Fibroblast of skin of right biceps (primary cell): ENCODE data around the gene LRP5.
A peak's percentile ranks its signal among the peaks of the same experiment; 100 is the strongest.
"Not testable (repeated sequence)": the region's sequence is repeated elsewhere in the genome, so short reads cannot be mapped to it uniquely, and the experiment has no call there.

Experiments used
- DNase-seq: peaks from one replicate; pipeline ENCODE4 v3.0.0-alpha.2; 2013

Gene LRP5

DNA sequence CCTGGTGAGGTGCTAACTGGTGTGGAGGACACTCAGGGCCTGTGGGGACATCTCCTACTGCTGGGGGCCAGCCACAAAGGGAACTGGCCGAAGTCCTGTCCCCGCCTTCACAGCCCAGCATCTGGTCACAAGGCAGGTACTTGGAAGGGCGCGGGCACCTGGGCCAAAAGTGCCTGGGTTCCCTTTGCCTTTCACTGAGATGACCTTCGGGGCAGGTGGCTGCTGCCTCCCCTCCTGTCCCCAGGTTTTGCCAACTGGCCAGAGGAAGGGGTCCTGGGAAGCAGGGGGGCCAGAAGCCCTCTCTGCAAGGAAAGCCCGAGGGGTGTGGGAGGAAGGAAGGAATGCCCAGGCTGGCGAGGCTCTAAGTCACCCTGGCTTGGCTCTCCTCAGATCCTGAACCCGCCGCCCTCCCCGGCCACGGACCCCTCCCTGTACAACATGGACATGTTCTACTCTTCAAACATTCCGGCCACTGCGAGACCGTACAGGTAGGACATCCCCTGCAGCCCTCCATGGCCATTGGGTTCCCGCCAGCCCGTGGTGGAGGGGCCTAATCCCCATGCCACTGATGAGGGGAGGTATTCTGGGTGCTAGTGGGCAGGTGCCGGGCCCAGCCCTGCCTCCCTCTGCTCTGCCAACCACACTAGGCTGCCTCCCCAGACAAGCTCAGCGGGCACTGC lies 133.8 kb downstream of the LRP5 start:
- no peak for DNase-seq

- DNase-seq: peak; percentile 66
Measured at GRCh38 chr11:68447015-68447801, 134.8 kb downstream of the LRP5 start.

DNA sequence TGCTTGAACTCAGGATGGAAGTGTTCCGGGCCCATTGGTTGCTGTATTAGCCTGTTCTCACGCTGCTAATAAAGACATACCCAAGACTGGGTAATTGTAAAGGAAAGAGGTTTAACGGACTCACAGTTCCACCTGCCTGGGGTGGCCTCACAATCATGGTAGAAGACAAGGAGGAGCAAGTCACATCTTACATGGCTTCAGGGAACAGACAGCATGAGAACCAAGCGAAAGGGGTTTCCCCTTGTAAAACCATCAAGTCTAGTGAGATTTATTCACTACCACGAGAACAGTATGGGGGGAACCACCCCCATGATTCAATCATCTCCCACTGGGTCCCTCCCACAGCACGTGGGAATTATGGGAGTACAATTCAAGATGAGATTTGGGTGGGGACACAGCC lies 135.5 kb downstream of the LRP5 start:
- not testable (repeated sequence) for DNase-seq

DNA sequence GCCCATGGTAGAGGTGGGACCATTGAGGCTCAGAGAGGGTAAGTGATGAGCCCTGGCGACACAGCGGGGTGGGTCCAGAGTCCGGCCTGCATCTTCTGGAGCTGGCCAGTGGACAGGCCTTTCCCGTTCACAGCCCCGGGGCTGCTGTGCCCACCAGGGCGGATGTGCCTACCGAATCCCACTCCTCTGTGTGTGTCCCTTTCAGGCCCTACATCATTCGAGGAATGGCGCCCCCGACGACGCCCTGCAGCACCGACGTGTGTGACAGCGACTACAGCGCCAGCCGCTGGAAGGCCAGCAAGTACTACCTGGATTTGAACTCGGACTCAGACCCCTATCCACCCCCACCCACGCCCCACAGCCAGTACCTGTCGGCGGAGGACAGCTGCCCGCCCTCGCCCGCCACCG lies 136.2 kb downstream of the LRP5 start:
- DNase-seq: no peak

GRCh38 chr11:68449951-68450350 lies 137.6 kb downstream of the LRP5 start:
- no peak for DNase-seq

DNA sequence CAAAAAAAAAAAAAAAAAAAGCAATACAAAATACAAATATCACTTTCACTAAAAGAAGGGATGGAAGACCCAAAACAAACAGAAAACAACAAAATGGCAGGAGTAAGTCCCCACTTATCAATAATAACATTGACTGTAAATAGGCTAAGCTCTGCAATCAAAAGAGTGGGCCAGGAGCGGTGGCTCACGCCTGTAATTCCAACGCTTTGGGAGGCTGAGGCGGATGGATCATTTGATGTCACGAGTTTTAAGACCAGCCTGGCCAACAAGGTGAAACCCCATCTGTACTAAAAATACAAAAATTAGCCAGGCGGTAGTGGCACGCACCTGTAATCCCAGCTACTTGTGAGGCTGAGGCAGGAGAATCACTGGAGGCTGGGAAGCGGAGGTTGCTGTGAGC lies 138.3 kb downstream of the LRP5 start:
- DNase-seq: no peak

GRCh38 chr11:68454767-68455166 lies 142.4 kb downstream of the LRP5 start:
- no peak for DNase-seq

GRCh38 chr11:68455485-68455884 lies 143.1 kb downstream of the LRP5 start:
- DNase-seq: no peak

GRCh38 chr11:68457216-68457897 lies 145.0 kb downstream of the LRP5 start:
- no peak for DNase-seq

- DNase-seq: no peak
Measured at GRCh38 chr11:68457898-68458249, 145.5 kb downstream of the LRP5 start.

DNA sequence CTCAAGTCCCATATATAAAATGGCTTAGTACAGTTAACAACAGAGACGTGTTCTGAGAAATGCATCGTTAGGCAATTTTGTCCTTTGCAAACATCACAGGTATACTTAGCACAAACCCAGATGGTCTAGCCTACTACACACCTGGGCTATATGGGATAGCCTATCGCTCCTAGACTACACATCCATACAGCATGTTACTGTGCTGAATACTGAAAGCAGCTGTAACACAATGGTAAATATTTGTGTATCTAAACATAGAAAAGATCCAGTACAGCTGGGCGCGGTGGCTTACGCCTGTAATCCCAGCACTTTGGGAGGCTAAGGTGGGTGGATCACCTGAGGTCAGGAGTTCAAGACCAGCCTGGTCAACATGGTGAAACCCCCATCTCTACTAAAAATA lies 145.9 kb downstream of the LRP5 start:
- not testable (repeated sequence) for DNase-seq

DNA sequence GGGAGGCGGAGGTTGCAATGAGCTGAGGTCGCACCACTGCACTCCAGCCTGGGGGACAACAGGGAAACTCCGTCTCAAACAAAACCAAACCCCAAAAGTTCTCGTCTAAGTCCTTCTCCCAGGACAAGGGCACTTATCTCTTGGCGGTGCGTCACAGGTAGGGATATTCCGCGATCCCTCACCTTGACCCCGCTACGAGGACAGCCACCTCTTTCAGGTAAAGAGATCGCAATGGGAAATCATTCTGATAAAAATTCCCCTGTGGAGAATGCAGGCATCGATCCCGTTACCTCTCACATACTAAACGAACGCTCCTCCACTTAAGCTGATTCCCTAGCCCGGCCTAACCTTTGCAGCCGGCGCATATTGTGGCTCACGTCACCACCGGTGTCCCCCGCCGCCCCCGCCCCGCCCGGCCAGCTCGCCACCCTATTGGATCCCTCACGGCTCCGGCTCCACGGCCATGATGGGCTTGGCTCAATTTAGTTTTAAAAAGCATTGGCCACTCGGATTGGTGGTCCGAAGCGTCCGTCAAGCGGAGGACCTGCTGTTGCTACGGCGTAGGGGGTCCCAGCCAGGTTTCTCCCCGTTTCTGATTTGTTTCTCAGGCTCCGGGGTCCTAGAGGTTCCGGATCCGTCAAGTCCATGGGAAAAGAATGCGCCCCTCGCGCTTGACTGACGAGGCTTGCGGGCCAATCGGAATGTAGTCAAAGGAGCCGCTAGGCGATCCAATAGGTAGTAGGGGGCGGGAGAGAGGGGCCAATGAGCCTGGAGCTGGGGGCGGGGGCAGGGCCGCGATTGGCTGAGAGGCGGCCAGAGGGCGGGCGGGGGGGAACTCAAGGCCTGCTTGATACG lies 147.7 kb downstream of the LRP5 start:
- peak; percentile 99 for DNase-seq

GRCh38 chr11:68460741-68461574 lies 148.6 kb downstream of the LRP5 start, which contains the start of gene PPP6R3:
PPP6R3 (plus strand) TSS chr11:68460752; CDS start chr11:68537665, 76,913 bp downstream.
- peak; percentile 41 for DNase-seq

GRCh38 chr11:68461575-68461917 lies 149.2 kb downstream of the LRP5 start:
- DNase-seq: no peak

GRCh38 chr11:68463714-68464113 lies 151.3 kb downstream of the LRP5 start:
- DNase-seq: no peak

DNA sequence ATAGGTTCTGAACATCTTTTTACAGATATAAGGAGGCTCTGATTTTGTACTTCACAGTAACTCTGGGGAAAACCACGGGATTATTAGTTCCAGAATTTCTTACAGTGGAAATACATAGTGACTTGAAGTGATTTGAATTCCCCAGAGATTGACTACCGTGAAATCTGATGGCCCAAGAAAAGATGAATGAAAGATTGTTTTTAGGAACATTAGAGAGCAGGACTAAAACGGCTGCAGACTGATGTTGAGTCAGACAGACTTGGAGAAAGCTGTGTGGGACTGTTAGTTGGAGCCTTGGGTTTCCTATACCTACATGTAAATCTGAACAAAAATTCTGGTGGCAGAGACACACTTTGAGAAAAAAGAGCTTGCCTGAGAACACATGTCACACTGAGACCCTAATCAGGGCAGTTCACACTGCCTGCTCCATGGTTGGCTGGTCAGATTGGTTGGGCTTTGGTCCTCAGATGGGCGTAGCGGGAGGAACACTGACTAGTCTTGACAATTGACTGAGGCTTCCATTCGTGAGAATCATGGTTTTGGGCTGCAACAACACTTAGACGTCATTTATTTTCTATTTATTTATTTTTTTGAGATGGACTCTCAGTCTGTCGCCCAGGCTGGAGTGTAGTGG lies 154.9 kb downstream of the LRP5 start:
- no peak for DNase-seq

GRCh38 chr11:68468217-68468828 lies 155.9 kb downstream of the LRP5 start:
- DNase-seq: no peak

GRCh38 chr11:68469122-68469521 lies 156.7 kb downstream of the LRP5 start:
- DNase-seq: no peak

GRCh38 chr11:68469642-68470041 lies 157.3 kb downstream of the LRP5 start:
- no peak for DNase-seq

DNA sequence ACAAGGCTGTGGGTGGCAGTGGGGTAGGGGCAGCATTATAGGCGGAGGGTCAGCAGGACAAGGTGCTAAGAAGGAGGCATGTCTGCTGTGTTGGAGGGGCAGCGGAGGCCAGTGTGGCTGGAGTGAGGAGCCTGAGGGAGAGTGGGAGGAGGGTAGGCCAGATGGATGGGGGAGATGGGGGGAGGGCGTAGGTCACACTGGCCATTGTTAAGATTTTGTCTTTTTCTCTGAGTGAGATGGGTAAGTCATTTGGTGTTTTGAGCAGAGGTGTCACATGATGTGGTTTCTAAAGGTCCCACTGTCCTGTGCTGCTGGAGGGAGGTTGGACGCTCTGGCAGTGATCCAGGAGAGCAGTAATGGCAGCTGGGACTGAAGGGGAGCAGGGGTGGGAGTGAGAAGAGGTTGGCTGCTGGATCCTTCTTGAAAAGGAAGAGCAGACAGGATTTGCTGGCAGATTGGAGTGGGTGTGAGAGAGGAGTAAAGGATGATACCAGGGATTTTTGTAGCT lies 158.0 kb downstream of the LRP5 start:
- DNase-seq: no peak
